T follicular helper cell (primary cell): Measurements from ENCODE around the gene KLHL6.

Experiments used
- DNase-seq: peaks from one replicate; pipeline ENCODE4 v3.0.0-alpha.2; 2020; ENCODE audit warnings: low read depth

KLHL6 gene

DNA sequence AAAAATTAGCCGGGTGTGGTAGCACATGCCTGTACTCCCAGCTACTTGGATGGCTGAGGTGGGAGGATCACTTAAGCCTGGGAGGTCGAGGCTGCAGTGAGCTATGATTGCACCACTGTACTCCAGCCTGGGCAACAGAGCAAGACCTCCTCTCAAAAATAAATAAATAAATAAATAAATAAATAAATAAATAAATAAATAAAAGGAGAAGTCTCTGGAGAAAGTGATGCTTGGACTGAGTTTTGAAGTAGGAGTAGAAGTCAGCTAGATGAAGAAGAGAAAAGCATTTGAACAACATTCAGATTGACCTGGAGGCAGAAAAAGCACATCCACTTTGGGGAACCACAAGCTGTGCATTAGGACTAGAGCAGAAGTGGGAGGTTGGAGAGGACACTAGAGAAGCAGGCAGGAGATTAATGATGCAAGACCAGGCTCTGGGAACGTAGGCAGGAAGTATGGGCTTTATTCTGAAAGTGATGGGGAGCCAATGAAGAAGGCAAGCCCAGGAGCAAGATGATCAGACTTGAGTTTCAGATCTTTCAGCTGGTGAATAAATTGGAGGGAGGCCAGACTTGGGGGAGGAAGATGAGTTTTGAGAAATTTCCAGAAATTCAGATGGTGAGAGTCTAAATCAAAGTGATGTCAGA, 48.7 kb downstream of the KLHL6 start:
- DNase-seq, result no peak

DNA sequence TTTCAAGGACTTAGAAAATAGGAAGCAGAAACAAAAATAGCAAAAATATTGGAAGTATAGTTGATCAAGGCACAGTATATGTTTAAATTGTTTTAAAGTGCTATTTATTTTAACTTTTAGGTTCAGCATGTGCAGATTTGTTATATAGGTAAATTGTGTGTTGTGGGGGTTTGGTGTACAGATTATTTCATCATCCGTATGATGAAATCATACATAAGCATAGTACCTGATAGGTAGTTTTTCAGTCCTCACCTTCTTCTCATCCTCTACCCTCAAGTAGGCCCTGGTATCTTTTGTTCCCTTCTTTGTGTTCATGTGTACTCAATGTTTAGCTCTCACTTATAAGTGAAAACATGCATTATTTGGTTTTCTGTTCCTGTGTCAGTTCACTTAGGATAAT, 50.9 kb downstream of the KLHL6 start:
- no peak for DNase-seq

DNA sequence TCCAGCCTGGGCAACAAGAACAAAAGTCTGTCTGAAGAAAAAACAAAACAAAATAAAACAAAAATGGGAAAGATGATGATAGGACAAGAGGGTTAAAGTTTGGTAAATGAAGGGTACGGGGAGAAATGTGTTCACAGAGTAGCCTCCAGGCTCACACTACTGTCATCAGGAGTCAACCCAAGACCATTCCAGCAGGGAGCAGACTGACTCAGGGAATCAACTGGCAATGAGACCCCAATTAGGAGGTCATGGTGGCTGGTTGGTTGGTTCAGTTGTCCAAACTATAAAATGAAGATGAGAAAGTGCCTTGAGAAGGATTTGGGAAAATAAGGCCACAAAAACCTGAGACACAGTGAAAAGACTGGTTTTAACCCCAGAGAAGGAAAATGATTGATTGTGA, 51.8 kb downstream of the KLHL6 start:
- DNase-seq, result no peak

DNA sequence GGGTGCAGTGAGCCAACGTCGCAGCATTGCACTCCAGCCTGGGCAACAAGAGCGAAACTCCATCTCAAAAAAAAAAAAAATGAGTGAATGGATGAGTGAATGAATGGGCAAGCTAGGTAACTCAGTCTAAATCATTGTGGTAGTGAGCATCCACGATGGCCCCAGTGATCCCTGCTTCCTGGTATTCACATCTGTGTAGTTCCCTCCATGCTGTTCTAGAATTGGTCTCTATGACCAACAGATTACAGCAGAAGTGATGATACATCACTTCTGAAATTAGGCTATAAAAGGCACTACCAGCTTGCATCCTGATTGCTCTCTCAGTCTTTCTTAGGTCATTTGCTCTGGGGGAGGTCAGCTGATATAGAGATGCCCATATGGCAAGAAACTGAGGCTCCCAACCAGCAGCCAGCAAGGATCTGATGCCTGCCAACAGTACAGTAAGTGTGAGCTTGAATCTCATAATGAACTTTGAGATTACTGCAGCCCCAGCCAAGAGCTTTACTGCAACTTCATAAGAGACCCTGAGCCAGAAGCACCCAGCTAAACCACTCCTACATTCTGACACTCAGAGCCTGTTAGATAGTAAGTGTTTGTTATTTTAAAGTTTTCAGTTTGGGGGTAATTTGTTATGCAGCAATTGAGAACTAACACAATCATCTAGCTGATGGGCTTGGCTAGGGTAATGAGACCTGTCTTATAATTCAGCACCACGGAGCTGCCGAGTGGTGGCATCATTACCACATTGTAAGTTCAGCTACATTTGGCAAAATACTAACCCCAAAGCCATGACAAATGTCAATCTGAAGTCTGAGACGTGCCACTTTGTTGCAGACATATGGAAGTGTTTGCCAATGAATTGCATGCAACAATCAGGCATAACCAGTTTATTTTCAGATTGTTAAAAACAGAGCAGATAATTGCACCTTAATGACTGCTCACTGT, 53.0 kb downstream of the KLHL6 start:
- no peak for DNase-seq

DNA sequence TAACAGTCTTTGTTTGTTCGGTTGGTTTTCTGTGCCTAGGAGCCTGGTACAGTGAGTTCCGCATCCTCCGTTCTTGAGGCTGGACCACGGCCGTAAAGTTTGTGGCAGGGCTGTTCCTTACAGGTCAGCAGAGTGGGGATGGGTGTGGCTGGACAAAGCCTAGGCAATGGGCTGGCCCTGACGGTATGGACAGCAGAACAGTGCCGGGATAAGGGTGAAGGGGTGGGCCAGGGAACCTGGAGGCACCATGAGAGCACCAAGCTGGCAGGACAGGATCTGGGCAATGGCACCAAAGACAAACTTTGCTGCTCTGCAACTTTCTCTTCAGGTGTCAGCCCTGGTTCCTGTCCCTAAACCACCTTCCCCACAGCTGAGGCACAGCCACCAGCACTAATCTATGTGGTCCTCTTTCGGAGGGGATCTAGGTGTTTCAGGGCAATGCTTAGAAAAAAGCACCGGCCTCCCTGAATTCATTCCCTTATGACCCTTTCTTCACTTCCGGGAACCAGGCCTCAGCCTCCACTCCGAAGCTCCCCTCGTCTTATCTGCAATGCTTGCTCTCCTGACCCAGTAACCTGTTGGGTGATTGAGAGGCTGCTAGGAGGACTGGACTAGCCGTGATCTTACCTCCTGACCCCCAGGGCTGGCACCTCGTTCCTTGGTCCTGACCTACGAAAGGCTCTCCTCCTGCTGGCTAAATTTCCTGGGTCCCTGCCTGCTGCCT, 54.4 kb downstream of the KLHL6 start:
- DNase-seq, result no peak

DNA sequence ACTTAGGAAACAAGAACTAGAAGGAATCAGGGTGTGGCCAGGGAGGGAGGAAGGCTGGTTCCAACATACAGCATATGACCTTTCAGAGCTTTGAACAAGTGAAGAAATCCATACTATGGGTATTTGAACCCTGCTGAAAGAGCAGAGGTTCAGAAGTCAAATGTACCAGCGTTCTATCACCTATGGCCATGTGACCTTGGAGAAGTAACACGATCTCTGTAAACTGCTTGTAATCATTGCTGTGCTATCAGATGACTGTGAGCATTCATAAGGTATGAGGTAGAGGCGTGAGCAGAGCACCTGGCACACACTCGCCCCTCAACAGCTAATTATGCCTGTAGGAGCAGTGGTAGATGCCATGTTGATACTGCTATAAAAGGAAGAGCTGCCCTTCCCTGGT, 55.2 kb downstream of the KLHL6 start:
- no peak for DNase-seq

DNA sequence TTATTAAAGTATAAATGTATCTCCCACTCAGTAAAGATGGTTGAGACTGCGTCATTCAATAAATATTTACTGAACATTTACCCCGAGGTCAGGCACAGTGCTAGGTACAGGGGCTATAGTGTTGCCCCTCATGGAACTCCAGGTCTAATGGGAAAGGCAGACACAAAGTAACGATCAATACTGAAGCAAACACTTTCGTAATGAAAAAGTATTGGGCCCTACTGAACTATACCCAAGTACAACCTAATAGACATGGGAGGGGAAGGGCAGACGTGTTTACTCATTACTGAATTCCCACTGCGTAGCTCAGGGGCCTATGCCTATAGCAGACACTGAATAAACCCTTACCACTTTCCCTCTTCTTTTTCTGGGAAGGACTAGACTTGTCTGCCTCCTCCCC, 56.9 kb downstream of the KLHL6 start:
- no peak for DNase-seq

DNA sequence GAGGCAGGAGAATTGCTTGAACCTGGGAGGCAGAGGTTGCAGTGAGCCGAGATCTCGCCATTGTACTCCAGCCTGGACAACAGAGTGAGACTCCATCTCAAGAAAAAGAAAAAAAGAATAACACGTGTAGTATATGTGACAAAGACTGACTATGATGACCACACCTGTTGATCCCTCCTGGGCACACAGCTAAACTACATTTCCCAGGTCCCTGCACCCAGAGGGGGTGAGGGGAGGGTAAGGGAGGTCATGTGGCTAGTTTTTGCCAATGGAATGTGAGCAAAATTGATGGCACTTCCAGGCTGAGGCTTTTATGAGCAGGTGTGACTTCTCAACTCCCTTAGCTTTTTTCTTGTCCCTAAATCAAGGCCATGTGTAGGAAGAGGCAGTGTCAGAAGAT, 58.2 kb downstream of the KLHL6 start:
- DNase-seq, result no peak

DNA sequence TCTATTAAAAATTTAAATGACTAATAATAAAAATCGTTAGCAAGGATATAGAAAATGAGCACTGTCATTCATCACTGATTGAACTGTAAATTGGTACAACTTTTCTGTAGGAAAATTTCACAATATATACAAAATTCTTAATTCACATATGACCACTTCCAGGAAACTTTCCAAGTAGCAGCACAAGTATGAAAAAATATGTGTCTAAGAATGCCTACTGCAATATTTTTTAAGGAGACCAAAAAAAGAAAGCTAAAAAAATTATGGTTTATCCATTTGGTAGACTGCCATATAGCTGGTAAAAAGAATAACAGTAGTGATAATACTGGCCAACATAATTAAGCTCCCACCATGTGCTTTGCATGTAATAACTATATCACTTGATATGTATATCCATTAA, 59.2 kb downstream of the KLHL6 start:
- no peak for DNase-seq

DNA sequence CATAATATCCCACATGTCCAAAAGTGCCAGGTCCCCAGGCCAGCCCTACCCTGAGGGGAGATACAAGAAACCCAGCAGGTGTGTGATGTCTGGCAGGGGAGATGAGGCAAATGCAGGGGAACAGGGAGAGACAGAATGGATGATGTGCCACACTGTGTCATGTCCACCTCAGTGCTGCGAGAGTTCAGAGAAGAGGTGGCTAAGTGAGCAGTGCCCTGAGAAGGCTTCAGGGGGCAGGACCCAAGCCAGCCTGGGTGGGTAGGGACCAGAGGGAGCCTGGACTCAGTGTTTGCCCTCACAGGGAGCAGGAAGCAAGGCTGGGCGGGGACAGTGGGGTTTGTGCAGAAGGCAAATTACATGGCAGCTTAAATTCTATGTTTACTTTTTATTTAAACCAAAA, 61.2 kb downstream of the KLHL6 start:
- no peak for DNase-seq

DNA sequence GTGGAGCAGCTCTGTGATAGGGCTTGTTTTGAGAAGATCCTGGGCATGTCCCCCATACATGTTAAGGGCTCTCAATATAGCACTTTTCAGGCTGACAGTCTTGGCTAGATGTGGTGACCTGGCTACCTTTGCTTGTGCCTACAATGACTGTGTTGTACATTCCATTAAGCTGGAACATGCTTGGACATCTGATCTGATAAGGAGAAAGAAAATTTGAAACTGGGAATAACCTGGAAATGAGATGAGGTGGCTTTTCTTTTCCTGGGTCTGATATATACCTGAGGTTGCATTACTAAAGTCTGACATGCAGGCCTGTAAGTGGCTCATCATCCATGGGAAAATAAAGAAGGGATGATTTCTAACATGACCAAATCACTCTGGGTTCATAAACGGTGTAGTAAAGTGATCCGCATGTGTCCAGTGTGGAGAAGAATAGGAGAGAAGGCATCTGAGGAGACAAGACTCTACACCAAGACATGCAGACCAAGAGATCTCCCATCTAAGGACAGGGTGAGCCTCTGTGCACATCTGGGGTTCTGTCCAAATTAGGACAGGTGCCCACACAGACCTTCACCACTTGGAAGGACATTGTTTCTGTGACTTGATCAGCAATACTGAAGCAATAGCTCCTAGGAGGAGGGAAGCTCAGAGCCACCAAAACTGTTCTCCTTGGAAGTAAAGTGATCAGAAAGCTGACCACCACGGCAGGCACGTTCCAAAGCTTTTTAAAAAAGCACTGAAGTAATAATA, 62.0 kb downstream of the KLHL6 start:
- DNase-seq, result no peak

DNA sequence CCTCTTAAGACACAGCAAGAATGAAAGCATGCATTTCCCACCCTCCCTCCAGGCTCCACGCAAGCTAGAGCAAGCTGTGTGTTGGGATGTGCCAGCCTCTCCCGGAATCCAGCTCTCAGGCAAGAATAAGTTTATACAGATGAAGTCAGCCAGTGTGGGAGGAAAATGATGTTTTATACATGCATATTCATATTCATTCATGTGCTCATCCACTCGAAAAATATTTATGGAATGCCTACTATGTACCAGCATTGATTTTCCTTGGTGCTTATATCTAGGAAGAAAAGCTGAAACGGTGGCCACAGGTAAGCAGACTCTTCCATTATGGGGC, 62.7 kb downstream of the KLHL6 start:
- no peak for DNase-seq

DNA sequence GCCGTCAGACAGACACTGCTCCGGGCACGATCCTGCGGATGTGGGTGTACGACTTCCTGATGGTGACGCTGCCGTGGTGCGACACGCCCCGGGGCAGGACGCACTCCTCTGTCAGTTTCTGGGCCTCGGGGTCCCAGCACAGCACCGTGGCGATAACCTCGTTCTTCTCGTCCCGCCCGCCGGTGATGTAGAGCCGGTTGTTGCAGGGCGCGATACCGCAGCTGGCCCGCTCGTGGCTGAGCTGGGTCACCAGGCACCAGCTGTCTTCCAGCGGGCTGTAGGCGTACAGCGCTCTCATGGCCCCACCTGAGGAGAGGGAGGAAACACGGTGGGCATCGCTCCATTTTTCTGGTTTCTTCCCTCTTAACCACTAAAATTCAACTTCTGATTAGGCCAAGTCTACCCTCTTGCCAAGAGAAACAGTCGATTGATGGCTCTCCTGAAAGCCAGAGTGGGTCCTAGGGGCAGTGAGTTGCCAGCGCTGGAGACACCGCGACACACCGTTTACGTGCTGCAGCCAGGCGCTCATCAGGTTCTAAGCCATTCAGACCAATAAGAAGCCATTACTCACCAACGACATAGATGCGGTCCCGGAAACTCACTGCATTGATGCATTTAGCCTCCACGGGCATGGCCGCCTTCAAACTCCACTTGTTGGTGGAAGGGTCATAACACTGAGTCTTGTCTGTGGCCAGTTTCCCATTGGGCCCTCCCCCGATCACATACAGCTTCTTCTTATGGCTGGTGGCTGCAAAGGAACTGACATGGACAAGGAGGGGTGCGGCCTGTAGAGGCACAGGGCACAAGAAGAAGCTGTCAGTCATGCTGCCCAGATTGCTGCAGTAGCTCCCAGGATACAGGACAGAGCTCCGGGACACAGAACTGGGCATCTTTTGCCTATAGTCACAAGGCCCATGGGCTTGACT, 63.3 kb downstream of the KLHL6 start:
- DNase-seq, result no peak

DNA sequence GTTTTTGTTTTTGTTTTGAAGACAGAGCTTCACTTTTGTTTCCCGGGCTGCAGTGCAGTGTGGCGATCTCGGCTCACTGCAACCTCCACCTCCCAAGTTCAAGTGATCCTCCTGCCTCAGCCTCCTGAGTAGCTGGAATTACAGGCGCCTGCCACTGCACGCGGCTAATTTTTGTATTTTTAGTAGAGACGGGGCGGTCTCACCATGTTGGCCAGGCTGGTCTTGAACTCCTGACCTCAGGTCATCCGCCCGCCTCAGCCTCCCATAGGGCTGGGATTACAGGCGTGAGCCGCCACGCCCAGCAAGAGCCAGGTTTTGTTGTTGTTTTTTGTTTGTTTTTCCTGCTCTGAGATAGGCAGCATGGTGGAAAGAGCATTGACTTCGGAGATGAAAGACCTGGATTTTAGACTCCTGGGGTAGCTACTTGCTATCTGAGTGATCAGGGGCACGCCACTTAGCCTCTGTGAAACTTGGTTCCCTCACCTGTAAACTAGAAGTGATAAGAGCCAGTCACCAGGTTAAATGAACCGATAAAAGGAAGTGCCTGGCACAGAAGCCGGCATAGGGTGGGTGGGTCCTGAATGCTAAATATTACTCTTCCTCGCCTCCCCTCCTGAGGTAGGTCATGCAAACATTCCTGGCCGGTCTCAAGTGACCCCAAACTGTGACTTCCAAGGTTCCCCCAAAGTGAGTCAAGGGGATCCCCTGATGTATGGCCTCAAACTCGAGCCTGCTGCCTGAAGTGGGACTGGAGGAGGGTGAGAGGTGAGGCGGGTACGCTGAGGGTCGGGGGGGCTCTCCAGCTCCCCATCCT, 64.2 kb downstream of the KLHL6 start:
- DNase-seq, result no peak

DNA sequence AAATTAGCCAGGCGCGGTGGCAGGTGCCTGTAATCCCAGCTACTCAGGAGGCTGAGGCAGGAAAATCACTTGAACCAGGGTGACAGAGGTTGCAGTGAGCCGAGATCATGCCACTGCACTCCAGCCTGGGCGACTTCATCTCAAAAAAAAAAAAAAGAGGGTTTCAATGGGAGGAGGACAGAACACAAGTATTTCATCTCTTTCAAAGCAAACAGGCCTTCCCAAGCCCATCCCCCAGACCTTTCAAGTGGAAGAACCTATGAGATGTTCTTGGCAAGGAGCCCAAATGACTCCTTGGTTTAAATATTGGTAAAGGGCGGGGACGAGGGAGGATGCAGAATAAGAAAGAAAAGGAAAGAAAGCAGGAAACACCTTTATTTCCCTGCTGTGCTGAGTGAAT, 64.9 kb downstream of the KLHL6 start:
- no peak for DNase-seq

DNA sequence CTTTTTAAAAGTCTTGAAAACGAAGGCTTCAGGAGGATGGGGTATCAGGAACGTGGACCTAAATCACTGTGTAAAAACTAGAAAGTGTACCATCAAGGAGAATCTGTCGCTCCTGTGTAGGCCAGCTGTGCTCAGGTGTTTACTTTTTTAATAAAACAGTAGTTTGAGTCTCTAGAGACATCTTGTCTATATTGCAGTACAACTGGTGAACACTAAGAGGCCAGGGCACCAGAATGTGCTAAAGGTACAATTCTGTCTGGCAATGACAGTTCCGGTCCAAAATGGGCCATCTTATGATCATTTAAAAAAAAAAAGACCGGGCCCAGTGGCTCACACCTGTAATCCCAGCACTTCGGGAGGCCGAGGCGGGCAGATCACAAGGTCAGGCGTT, 65.3 kb downstream of the KLHL6 start:
- DNase-seq, result no peak

DNA sequence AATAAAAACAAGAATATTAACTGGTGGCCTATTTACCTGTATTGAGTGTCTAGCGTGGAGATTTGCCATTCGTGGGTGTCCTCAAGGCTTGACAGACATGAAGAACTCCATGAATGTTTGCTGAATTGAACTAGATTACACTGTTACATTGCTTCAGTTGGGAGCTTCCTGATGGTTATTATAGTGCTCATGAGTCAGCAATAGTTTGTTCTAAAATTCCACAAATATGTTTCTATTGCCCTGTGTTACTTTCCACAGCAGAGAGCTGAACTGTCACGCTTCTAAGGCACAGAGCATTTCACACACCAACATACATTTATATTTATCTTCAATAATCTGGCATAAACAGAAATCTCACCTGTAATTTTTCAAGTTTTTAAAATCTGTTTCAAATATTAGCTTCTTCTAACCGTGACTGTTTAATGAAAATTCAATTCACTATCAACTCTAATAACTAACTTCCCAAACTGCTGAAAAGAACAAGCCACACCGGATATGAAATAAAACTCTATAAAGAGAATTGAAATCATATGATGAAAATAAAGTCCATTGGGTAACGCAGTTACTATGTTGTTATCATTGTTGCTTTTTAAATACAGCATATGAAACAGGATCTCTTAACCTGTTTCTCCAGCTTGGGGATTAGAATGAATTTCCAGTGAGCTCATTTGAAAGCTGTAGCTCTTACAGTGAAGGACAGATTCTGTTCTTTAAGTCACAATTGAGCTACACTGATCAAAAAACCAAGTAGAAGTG, 65.9 kb downstream of the KLHL6 start:
- DNase-seq, result no peak

DNA sequence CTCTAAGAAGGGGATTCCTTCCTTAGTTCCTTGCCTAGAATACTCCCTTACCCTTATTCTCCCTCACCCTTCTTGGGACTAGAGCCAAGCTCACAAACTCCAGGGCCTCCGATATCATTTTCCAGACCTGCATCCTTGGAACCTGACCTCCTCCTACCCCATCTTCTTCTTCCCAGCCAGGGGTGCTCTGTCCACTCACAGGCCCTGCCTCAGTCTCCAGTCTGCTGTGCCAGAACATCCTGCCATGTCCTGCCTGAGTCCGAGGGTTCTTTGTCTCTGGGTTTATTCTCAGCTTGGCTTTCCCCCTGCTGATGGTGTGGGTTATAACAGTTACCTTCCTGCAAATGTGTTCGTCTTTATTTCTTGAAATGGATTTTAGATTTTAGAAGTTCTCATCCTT, 67.2 kb downstream of the KLHL6 start:
- no peak for DNase-seq

DNA sequence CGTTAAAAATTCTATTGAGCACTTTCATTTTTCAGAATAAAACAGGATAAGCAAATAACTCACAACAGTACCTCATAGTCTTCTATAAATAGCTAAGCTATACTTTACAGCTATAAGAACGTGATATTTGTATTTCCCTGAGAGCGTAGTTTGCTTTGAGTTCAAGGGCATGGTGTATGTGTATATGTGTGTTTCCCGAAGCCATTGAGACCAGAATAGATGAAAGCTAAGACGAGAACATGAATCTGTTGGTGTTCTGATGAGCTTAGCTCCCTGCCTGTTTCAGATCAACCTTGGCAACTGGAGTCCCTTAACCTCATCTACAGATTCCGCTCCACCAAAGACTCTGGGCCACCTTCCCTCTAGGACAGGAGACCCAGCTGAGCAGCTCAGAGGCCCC, 67.6 kb downstream of the KLHL6 start:
- no peak for DNase-seq

DNA sequence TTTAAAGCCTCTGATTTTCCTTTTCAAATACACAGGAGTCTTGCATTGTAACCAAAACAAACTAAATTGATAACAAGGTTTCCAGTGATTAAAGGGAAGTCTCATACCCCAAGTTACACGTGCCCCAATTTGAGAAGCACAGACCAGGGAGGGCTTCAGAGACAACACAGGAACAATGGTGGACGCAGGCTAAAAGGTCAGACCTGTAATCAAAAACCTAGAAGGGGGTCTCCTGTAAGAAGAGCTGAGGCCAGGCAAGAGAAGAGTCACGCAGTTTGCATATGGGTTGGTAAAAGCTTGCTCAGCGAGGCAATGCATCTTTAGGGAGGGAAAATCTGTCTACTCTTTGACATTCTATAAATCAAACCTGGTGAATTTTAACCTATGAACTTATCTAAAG, 68.5 kb downstream of the KLHL6 start:
- DNase-seq, result no peak
